HG03025 (cell line): ENCODE data around the gene GALNT10.
A peak's percentile ranks its signal among the peaks of the same experiment; 100 is the strongest.

Experiments
- ATAC-seq: cut with Tn5 transposase; IDR thresholded peaks from one replicate; pipeline ENCODE4 v1.9.1; 2021; ENCODE audit warnings: mild to moderate bottlenecking, moderate library complexity; ENCODE audit not compliant: unreplicated experiment, low FRiP score

GALNT10 gene

GRCh38 chr5:154227090-154227489 is 36.6 kb downstream of the GALNT10 start:
- no peak for ATAC-seq

DNA sequence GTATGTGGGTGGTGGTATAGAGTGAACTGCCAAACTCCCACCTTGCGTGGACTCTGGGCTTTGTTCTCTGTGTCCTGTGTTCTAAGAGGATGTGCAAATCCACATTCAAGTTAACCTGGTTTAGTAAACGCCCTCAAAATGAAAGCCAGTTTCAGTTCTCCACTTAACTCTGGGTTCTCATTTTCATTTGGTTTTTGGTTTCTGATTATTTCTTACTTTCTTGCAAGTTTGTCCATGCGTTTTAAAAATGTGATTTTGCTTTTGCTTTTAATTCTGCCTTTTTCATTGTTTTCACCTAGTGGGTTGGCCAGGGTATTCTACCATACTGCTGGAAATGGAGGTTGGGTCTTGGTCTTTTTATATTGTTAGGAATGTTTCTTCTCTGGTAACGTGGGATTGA is 38.2 kb downstream of the GALNT10 start:
- ATAC-seq, result peak; percentile 98

DNA sequence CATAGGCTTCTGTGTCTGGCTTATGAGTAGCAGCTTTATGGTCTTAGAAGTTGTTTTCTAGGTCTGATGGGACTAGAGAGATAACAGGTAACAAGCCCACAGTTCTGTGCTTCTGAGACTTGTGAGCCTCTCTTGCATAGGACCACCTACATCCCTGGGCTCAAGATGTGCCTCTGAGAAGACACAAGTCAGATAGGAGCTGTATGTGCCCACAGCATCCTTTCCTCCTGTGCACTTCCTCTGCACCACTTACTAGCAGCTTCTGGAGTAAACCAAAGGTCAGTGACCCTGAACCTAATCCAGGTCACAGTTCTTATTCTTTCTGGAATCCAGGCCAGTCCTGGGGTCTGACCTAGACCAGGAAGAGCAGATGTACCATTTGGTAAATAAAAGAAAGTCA is 40.0 kb downstream of the GALNT10 start:
- no peak for ATAC-seq

DNA sequence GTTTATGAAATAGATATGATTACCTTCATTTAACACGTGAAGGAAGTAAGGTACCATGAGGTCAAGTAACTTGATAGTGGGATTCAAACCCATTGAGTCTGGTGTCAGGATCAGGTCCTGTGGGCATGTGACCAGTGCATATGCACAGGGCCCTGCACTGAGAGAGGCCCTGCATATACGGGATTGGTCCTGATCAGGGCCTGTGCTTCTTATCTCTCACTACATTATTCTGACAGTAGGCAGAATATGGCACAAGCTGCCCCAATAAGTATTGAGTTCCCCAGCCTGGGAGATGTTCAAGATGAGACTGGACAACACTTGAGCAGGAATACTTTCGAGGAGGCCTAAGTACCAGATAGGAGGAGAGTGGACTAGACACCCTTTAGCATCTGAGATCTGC is 44.0 kb downstream of the GALNT10 start:
- ATAC-seq, result no peak

DNA sequence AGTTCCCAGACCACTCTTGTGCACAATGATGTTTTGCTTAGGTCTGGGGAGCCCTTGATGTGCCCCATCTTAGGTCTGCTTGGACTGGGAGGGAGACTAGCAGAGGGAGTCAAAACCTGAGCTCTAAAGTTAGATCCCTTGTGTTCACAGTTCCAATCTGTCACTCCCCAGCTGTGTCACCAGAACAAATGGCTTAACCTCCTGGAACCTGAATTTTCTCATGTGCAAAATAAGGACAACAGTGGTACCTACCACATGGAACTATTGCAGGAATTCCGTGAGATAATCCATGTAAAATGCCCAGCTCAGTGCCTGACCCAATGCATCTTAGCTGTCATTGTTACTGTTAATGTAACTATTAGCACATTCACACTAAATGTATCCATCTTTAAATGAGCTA is 45.5 kb downstream of the GALNT10 start:
- ATAC-seq, result no peak

DNA sequence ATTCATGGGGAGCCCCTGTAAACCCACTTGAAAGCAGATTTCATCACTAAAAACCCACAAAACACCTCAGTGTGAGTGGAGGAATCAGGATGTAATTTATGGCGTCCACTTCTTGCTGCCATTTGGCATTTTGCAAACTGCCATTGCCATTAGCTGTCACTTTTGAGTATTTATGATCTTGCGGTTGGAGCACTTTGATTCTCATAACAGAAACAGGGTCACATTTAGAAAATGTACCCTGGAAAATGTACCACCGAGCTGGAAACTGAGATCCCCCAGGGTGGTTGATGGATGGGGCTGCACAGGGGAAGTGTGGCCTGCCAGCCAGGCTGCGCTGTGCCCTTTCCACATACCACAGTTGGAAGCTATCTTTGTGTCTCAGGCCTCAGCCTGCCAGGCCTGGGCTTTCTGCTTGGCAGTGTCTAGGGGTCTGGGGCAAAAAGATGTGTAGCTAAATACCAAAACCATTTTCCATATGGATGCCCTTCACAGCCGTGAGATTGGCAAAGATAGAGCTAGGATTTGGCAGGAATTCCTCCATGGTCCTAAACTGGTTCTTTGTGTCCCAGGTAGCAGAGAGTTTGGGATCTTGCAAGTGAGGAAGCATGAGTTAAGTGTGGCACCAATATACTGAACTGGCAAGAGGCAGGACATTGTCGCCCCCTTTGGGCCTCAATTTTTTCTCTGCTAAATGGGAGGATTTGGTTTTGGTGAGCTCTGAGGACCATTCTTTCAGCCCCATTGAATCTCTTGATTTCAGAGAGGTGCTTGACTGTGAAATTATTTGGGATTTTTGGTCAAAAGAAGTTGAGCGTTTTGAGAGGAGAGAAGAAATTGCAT is 46.2 kb downstream of the GALNT10 start:
- ATAC-seq, result no peak

GRCh38 chr5:154237376-154237743 is 46.8 kb downstream of the GALNT10 start:
- ATAC-seq, result no peak

DNA sequence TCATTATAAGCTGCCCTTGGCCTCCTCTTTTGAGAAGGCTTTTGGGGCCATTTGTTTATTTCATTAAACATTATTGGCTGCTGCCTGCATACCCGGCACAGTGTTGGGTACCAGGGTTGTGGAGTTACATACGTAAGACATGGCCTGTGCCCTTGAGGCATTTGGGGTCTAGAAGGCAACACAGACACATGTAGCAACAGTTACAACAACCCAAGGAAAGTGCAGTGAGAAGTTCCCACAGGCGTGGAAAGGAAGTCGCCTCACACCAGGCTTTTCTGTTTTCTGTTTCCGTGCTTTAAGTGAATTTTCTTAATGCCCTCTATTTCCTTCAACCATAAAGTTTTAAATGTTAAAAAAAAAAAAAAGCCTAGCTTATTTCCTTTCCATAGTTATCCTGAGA is 47.4 kb downstream of the GALNT10 start:
- ATAC-seq, result no peak

- peak; percentile 51 for ATAC-seq
Observed at GRCh38 chr5:154238776-154239481, 48.4 kb downstream of the GALNT10 start.

DNA sequence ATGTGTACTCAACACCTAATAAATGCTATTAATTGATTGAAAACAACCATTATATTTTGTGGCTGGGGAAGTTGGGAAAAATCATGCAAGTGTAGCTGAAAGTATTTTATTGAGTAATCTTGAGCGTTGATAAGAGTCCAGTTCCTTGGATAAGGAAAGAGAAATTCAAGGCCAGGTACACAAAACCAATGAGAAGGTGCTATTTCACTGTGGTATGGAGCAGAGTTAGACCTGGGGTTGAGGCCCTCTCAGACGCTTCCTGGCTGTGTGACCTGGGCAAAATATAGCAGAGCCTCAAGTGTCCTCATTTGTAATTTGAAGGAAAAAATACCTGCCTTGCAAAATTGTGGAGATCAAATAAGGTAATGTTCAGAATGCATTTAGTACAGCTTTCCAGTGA is 50.1 kb downstream of the GALNT10 start:
- ATAC-seq, result no peak

- ATAC-seq, result no peak
Observed at GRCh38 chr5:154241021-154241420, 50.5 kb downstream of the GALNT10 start.

- no peak for ATAC-seq
Observed at GRCh38 chr5:154242442-154242841, 51.9 kb downstream of the GALNT10 start.

GRCh38 chr5:154242964-154243376 is 52.4 kb downstream of the GALNT10 start:
- peak; percentile 65 for ATAC-seq

DNA sequence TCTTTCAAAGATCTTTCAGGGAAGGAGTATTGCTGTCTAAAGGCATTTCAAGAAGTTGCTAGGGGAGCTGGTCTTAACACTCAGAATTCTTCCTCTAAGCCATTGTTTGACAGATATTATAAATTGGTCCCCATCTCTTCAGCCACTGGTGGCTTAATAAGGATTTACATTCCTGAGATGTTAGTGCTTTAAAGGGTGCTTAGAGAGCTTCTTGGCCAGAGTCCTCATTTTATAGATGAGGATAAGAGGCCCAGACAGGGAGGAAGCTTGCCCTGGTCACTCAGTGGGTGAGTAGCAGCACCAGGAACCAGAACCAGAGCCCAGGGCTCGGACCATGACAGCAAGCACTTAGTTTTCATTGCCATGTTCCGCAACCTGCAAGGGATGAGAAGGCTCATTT is 53.2 kb downstream of the GALNT10 start:
- ATAC-seq, result no peak

DNA sequence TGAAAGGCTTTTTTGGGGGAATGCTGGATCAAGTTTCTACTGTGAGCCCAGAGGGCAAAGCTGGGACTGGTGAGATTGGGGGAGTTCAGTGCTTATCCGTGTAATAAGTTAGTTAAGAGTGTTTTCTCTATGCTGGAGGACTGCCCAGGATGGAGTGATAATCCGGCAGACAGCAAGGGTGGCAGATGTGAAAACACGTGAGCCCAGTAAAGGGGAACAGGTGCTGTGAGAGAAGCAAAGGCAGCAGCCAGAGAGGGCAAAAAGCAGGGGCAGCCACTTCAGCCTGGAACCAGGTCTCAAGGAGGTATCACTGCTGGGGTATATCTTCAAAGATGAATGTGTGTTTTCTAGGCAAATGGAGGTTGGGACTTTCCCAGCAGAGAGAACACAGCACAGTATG is 53.9 kb downstream of the GALNT10 start:
- no peak for ATAC-seq

DNA sequence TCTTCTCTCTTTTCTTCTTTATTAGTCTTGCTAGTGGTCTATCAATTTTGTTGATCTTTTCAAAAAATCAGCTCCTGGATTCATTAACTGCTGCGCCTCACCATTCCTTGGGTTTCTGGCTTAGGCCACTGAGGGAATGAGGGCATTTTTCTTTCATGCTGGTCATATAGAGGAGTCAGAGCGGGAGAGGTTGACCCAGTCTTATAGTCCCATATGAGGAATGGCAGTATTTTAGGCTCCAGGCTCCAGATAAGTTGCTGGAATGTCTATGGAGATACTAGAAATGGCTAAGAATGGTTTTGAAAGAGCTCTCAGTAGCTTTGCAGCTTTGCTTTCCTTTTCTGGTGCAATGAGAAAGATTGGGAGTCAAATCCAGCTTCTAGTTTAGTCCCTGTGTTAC is 58.2 kb downstream of the GALNT10 start:
- ATAC-seq, result no peak

GRCh38 chr5:154249826-154250225 is 59.3 kb downstream of the GALNT10 start:
- no peak for ATAC-seq

DNA sequence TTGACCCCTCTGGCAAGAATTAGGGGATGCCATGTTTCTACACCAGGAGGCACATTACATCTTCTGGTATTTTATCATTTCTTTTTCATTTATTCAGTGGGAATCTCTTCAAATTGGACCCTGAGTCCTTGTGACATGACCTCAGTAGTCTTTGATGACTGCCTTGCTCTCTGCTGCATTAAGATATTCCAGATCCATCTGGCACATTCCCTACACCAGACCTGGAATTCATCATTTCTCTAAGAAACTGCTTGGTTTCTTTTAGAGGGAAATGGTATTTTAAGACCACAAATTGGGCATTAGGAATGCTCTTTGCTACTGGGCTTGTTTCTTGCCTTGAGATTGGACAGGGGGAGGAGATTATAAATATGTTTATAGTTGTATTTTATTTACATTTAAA is 61.0 kb downstream of the GALNT10 start:
- ATAC-seq, result no peak

DNA sequence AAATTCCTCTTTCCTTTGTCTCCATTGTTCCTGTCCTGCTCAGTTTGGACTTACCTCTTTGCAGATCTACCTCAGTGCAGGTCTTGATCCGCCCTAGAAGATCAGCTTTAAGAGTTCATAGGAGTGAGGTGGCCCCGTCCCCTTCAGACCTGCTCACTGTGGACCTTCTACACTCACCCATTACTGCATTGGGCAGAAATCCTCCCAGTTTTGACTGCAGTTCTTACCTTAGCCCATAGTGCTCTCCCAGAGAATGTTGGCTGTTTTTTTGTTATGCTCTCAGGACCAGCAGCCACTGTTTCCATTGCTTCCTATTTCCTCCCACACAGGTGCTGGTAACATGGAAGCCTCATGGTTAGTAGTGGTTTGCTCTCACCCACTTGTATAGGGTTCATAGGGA is 63.3 kb downstream of the GALNT10 start:
- ATAC-seq, result no peak

- no peak for ATAC-seq
Observed at GRCh38 chr5:154254896-154255295, 64.4 kb downstream of the GALNT10 start.

DNA sequence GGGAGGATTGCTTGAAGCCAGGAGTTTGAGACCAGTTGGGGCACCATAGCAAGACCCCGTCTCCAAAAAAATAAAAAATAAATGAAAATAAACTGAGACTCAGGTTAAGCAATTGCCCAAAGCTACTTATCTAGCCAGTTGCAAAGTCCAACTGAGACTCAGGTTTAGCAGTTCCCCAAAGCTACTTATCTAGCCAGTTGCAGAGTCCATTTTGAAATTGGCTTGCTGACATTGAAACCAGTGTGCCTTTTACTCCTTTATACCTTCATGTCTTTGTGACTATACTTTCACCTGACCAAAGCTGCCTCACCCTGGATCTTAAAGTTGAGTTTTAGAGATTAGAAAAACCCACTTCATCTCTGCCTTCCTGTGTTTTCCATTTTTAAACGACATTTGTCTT is 66.5 kb downstream of the GALNT10 start:
- no peak for ATAC-seq
